ENCODE data around the gene PLEKHA7.
"Not testable (repeated sequence)": the region's sequence is repeated elsewhere in the genome, so short reads cannot be mapped to it uniquely, and the experiment has no call there.

Gene PLEKHA7

GRCh38 chr11:17014321-17014832 lies at the start of gene PLEKHA7:
Gene PLEKHA7, minus strand, starts transcription at chr11:17014414. Its CDS starts 13 bp downstream, at chr11:17014401.
- DNase-seq (ENCODE audit: low spot score): no peak

- peak; percentile 24 for DNase-seq (ENCODE audit: low spot score)
Measured at GRCh38 chr11:17063171-17064002, 49.2 kb upstream of the PLEKHA7 start.

- not testable (repeated sequence) for DNase-seq (ENCODE audit: low spot score)
Measured at GRCh38 chr11:17051146-17051545, 36.9 kb upstream of the PLEKHA7 start.

GRCh38 chr11:17048491-17048890 lies 34.3 kb upstream of the PLEKHA7 start:
- not testable (repeated sequence) for DNase-seq (ENCODE audit: low spot score)

GRCh38 chr11:17046690-17047089 lies 32.5 kb upstream of the PLEKHA7 start:
- no peak for DNase-seq (ENCODE audit: low spot score)

GRCh38 chr11:17036666-17037658 lies 22.7 kb upstream of the PLEKHA7 start:
- no peak for DNase-seq (ENCODE audit: low spot score)

GRCh38 chr11:17034027-17034426 lies 19.8 kb upstream of the PLEKHA7 start:
- not testable (repeated sequence) for DNase-seq (ENCODE audit: low spot score)

GRCh38 chr11:17026487-17027082 lies 12.4 kb upstream of the PLEKHA7 start:
- DNase-seq (ENCODE audit: low spot score): no peak

- no peak for DNase-seq (ENCODE audit: low spot score)
Measured at GRCh38 chr11:17024924-17025323, 10.7 kb upstream of the PLEKHA7 start.

- no peak for DNase-seq (ENCODE audit: low spot score)
Measured at GRCh38 chr11:17021511-17021910, 7.3 kb upstream of the PLEKHA7 start.

GRCh38 chr11:17020831-17021230 lies 6.6 kb upstream of the PLEKHA7 start:
- DNase-seq (ENCODE audit: low spot score): no peak

- DNase-seq (ENCODE audit: low spot score): no peak
Measured at GRCh38 chr11:17019232-17019631, 5.0 kb upstream of the PLEKHA7 start.

- DNase-seq (ENCODE audit: low spot score): no peak
Measured at GRCh38 chr11:17015627-17016126, 1.5 kb upstream of the PLEKHA7 start.

GRCh38 chr11:17014833-17015626 lies 816 bp upstream of the PLEKHA7 start:
- no peak for DNase-seq (ENCODE audit: low spot score)

GRCh38 chr11:17013548-17014320 lies 480 bp downstream of the PLEKHA7 start:
- DNase-seq (ENCODE audit: low spot score): no peak

GRCh38 chr11:17012712-17013547 lies 1.3 kb downstream of the PLEKHA7 start:
- DNase-seq (ENCODE audit: low spot score): no peak

- DNase-seq (ENCODE audit: low spot score): no peak
Measured at GRCh38 chr11:17012179-17012578, 2.0 kb downstream of the PLEKHA7 start.

- DNase-seq (ENCODE audit: low spot score): no peak
Measured at GRCh38 chr11:17010851-17011420, 3.3 kb downstream of the PLEKHA7 start.

- no peak for DNase-seq (ENCODE audit: low spot score)
Measured at GRCh38 chr11:17008099-17008498, 6.1 kb downstream of the PLEKHA7 start.
